ENCODE measurements around the gene TCF7. TPM values are rescaled to one million over a fixed set of nuclear protein-coding genes. Genes with fewer than 3 reads are reported as not detected.
A peak's percentile ranks its signal among the peaks of the same experiment; 100 is the strongest.

TCF7 gene
- total RNA-seq, 3 donors from 2014 or later: 1.9 to 6.8 (median 4.4) TPM

- no peak overlapping the region for H3K4me3 ChIP-seq
- TF ChIP-seq CTCF (IDR thresholded peaks at IDR 0.05): no peak
- H3K4me1 ChIP-seq (ENCODE audit: low read depth): peaks cover 26% of the 10 kb centered on the region
- intact Hi-C loops (cut with DNase I, micrococcal nuclease): no loop called here
- H3K36me3 ChIP-seq (ENCODE audit: low read depth): no peaks in the 10 kb centered on the region
- no peaks in the 10 kb centered on the region for H3K9me3 ChIP-seq
- DNase-seq (no peak), ATAC-seq (no peak)
Observed at GRCh38 chr5:134097211-134097749, 17.2 kb upstream of the TCF7 start.

GRCh38 chr5:134098690-134099089, 15.8 kb upstream of the TCF7 start:
- no peaks in the 10 kb centered on the region for H3K9me3 ChIP-seq
- peaks cover 13% of the 10 kb centered on the region for H3K4me1 ChIP-seq (ENCODE audit: low read depth)
- TF ChIP-seq CTCF (IDR thresholded peaks at IDR 0.05): no peak
- ATAC-seq (peak; percentile 46), DNase-seq (peak in 1 of 3 donors; percentile 21)
- H3K36me3 ChIP-seq (ENCODE audit: low read depth): no peaks in the 10 kb centered on the region
- H3K4me3 ChIP-seq: no peak overlapping the region
- intact Hi-C loops (cut with DNase I, micrococcal nuclease): no loop called here

GRCh38 chr5:134099288-134099872, 15.1 kb upstream of the TCF7 start:
- intact Hi-C loops (cut with DNase I, micrococcal nuclease): no loop called here
- peaks cover 10% of the 10 kb centered on the region for H3K4me1 ChIP-seq (ENCODE audit: low read depth)
- no peak for TF ChIP-seq CTCF (IDR thresholded peaks at IDR 0.05)
- ATAC-seq: no peak
- peak in 1 of 3 donors; percentile 36 for DNase-seq
- H3K4me3 ChIP-seq: no peak overlapping the region
- no peaks in the 10 kb centered on the region for H3K9me3 ChIP-seq
- no peaks in the 10 kb centered on the region for H3K36me3 ChIP-seq (ENCODE audit: low read depth)

- intact Hi-C loops (cut with DNase I, micrococcal nuclease): no loop called here
- TF ChIP-seq CTCF (IDR thresholded peaks at IDR 0.05): no peak
- Histone ChIP-seq H3K4me1 (ENCODE audit: low read depth) (peaks cover 4% of the 10 kb centered on the region), H3K4me3 (no peak overlapping the region), H3K36me3 (ENCODE audit: low read depth) (no peaks in the 10 kb centered on the region), H3K9me3 (no peaks in the 10 kb centered on the region)
- peak in 1 of 3 donors; percentile 40 for DNase-seq
- ATAC-seq: no peak
Observed at GRCh38 chr5:134099939-134100282, 14.6 kb upstream of the TCF7 start.

GRCh38 chr5:134100283-134101091, 14.0 kb upstream of the TCF7 start:
- H3K9me3 ChIP-seq: no peaks in the 10 kb centered on the region
- no peaks in the 10 kb centered on the region for H3K36me3 ChIP-seq (ENCODE audit: low read depth)
- ATAC-seq: peak; percentile 67
- no peak overlapping the region for H3K4me3 ChIP-seq
- intact Hi-C loops (cut with DNase I, micrococcal nuclease): no loop called here
- peak; percentile 38 to 69 (median 51) for DNase-seq
- TF ChIP-seq CTCF (IDR thresholded peaks at IDR 0.05): no peak
- peaks cover 4% of the 10 kb centered on the region for H3K4me1 ChIP-seq (ENCODE audit: low read depth)

Measured in mucosa of descending colon (tissue), 3 donors.